ENCODE measurements around the gene PGA4.
"Not testable (repeated sequence)": the region's sequence is repeated elsewhere in the genome, so short reads cannot be mapped to it uniquely, and the experiment has no call there.

DNA sequence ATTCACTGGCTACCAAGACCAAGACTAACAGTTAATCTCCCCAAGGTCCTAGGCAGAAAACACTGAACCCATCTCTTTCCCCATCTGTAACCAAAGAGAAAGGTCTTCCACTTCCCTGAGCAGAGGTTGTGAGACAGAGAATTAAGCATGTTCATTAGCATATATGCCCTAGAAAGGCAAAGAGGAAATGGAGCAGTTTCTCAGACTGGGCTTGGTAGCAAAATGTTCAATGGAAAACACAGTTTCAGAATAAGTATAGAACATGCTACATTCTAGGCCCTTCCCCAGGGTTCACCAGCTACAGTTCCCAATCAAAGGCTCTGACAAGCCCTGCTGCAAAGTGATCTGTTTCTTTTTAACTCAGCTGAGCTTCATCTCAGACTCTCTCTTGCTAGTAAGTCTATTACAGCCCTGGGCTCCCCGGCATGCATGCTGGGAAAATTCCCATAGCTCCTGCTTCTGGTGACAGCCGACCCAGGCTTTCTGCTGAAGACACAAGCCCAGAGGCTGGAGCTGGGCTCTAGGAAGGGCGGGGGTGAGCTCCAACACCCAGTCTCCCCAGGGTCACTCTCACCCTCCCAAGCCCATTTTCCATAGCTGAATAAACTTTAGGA, 8.3 kb upstream of the PGA4 start:
- TF ChIP-seq, protein P1, sequence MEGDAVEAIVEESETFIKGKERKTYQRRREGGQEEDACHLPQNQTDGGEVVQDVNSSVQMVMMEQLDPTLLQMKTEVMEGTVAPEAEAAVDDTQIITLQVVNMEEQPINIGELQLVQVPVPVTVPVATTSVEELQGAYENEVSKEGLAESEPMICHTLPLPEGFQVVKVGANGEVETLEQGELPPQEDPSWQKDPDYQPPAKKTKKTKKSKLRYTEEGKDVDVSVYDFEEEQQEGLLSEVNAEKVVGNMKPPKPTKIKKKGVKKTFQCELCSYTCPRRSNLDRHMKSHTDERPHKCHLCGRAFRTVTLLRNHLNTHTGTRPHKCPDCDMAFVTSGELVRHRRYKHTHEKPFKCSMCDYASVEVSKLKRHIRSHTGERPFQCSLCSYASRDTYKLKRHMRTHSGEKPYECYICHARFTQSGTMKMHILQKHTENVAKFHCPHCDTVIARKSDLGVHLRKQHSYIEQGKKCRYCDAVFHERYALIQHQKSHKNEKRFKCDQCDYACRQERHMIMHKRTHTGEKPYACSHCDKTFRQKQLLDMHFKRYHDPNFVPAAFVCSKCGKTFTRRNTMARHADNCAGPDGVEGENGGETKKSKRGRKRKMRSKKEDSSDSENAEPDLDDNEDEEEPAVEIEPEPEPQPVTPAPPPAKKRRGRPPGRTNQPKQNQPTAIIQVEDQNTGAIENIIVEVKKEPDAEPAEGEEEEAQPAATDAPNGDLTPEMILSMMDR (IDR thresholded peaks at IDR 0.05): not testable (repeated sequence)
- TF ChIP-seq POLR2A (IDR thresholded peaks at IDR 0.05): not testable (repeated sequence)

Data from esophagus squamous epithelium (tissue), 4 donors.